ENCODE data around the gene HIGD2B. TPM values are rescaled to one million over a fixed set of nuclear protein-coding genes. Genes with fewer than 3 reads are reported as not detected.
"Not testable (repeated sequence)": the region's sequence is repeated elsewhere in the genome, so short reads cannot be mapped to it uniquely, and the experiment has no call there.

Gene HIGD2B
- total and polyA plus RNA-seq, 2 of the 13 experiments (the other 11 are each of a cell fraction or from before 2014, with no cell fraction given), result not detected

GRCh38 chr15:72628249-72629067 lies 57.5 kb downstream of the HIGD2B start:
- ATAC-seq, result peak; percentile 72
- H3K9me3 ChIP-seq (ENCODE audit: low read length); H3K4me2 ChIP-seq (ENCODE audit: low read depth, low read length); H2AFZ ChIP-seq (ENCODE audit: low read length); DNase-seq (ENCODE audit: low spot score); H3K4me3 ChIP-seq (replicated peaks in 1 of 3; ENCODE audit: insufficient read depth in 1 of 3, low read depth in 2 of 3, low read length in 3 of 3); H3K9ac ChIP-seq (ENCODE audit: insufficient read depth, low read depth, low read length); CTCF ChIA-PET (ENCODE audit: low intra/inter-chr PET ratio, low total read pairs); H3K79me2 ChIP-seq (ENCODE audit: insufficient read depth, low read length); FAIRE-seq; POLR2A ChIA-PET; in situ Hi-C loops (cut with HindIII; ENCODE audit: extremely low pct_ligation_motif_present, low pct_unique_long_range_greater_than_20kb); H3K27me3 ChIP-seq (ENCODE audit: control insufficient read depth in 1 of 2, insufficient read depth in 2 of 2, low read length in 2 of 2); H3K27ac ChIP-seq (ENCODE audit: extremely low read length, insufficient read depth, low read length); H3K4me1 ChIP-seq (ENCODE audit: insufficient read depth, low read length); intact Hi-C loops (cut with micrococcal nuclease; ENCODE audit: unreplicated experiment); H3K36me3 ChIP-seq (replicated peaks in 1 of 2; ENCODE audit: control insufficient read depth in 1 of 2, insufficient read depth in 2 of 2, low read length in 2 of 2); BruUV-seq (replicated peaks); H4K20me1 ChIP-seq (ENCODE audit: insufficient read depth, low read length): not testable (repeated sequence)
- WGBS (ENCODE audit: low lambda C conversion rate), result 37% methylated on average over 3 of the region's 11 CpGs
- TF ChIP-seq STAG1 (CRISPR knock-in tag; IDR thresholded peaks at IDR 0.05), result peak; percentile 12; the same call in 1 of the 2 replicates
- TF ChIP-seq, protein P1, sequence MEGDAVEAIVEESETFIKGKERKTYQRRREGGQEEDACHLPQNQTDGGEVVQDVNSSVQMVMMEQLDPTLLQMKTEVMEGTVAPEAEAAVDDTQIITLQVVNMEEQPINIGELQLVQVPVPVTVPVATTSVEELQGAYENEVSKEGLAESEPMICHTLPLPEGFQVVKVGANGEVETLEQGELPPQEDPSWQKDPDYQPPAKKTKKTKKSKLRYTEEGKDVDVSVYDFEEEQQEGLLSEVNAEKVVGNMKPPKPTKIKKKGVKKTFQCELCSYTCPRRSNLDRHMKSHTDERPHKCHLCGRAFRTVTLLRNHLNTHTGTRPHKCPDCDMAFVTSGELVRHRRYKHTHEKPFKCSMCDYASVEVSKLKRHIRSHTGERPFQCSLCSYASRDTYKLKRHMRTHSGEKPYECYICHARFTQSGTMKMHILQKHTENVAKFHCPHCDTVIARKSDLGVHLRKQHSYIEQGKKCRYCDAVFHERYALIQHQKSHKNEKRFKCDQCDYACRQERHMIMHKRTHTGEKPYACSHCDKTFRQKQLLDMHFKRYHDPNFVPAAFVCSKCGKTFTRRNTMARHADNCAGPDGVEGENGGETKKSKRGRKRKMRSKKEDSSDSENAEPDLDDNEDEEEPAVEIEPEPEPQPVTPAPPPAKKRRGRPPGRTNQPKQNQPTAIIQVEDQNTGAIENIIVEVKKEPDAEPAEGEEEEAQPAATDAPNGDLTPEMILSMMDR (CRISPR knock-in tag; IDR thresholded peaks at IDR 0.05), result 0 out of 2 replicates have a peak, but pooled peaks have one; percentile 15

- H4K20me1 ChIP-seq (ENCODE audit: insufficient read depth, low read length); POLR2A ChIA-PET; H3K4me3 ChIP-seq (replicated peaks in 1 of 3; ENCODE audit: insufficient read depth in 1 of 3, low read depth in 2 of 3, low read length in 3 of 3); FAIRE-seq; H2AFZ ChIP-seq (ENCODE audit: low read length); H3K9me3 ChIP-seq (ENCODE audit: low read length); ATAC-seq; H3K36me3 ChIP-seq (replicated peaks in 1 of 2; ENCODE audit: control insufficient read depth in 1 of 2, insufficient read depth in 2 of 2, low read length in 2 of 2); BruUV-seq (replicated peaks); H3K4me1 ChIP-seq (ENCODE audit: insufficient read depth, low read length); in situ Hi-C loops (cut with HindIII; ENCODE audit: extremely low pct_ligation_motif_present, low pct_unique_long_range_greater_than_20kb); H3K79me2 ChIP-seq (ENCODE audit: insufficient read depth, low read length); H3K27me3 ChIP-seq (ENCODE audit: control insufficient read depth in 1 of 2, insufficient read depth in 2 of 2, low read length in 2 of 2); H3K27ac ChIP-seq (ENCODE audit: extremely low read length, insufficient read depth, low read length); intact Hi-C loops (cut with micrococcal nuclease; ENCODE audit: unreplicated experiment); H3K9ac ChIP-seq (ENCODE audit: insufficient read depth, low read depth, low read length); CTCF ChIA-PET (ENCODE audit: low intra/inter-chr PET ratio, low total read pairs); H3K4me2 ChIP-seq (ENCODE audit: low read depth, low read length); DNase-seq (ENCODE audit: low spot score): not testable (repeated sequence)
- 11% methylated on average over 3 of the region's 3 CpGs for WGBS (ENCODE audit: low lambda C conversion rate)
Observed at GRCh38 chr15:72626153-72626552, 59.8 kb downstream of the HIGD2B start.

Small RNA genes lying within 50 kb of the gene (small RNA-seq; reads per million reads assigned to genes)
- gene RN7SL853P (ENCODE audit: insufficient read depth in 2 of 3, insufficient read length in 3 of 3, low read depth in 2 of 3, low replicate concordance in 1 of 3), result 0 reads per million in 3 experiments

Other genes with a start within 250 kb of the HIGD2B start
- 59.8 and 86.6 TPM in 2 replicates for gene ARIH1, start 211.9 kb downstream of the HIGD2B start, total RNA-seq (2016; rRNA removed; fragmentation: Illumina TruSeq; extraction: Trizol)
- 38.8 TPM in 2 replicates for gene ARIH1, start 211.9 kb downstream of the HIGD2B start, polyA plus RNA-seq (2011; rRNA removed)
- not detected in 2 replicates for gene GOLGA6B, start 31.5 kb downstream of the HIGD2B start, total RNA-seq (2016; rRNA removed; fragmentation: Illumina TruSeq; extraction: Trizol)
- gene GOLGA6B, start 31.5 kb downstream of the HIGD2B start, polyA plus RNA-seq (2011; rRNA removed), result 0.04 TPM in 1 of 2 replicates, not detected in the other
- gene BBS4, start within 50 bp of the HIGD2B start, total RNA-seq (2016; rRNA removed; fragmentation: Illumina TruSeq; extraction: Trizol), result 16.0 and 17.4 TPM in 2 replicates
- gene BBS4, start within 50 bp of the HIGD2B start, polyA plus RNA-seq (2011; rRNA removed), result 16.2 and 21.3 TPM in 2 replicates
- gene ADPGK, start 97.6 kb upstream of the HIGD2B start, total RNA-seq (2016; rRNA removed; fragmentation: Illumina TruSeq; extraction: Trizol), result 33.5 and 67.5 TPM in 2 replicates
- gene ADPGK, start 97.6 kb upstream of the HIGD2B start, polyA plus RNA-seq (2011; rRNA removed), result 59.4 and 61.6 TPM in 2 replicates